GM21717 (cell line): ENCODE measurements around the gene AMBP.
"Not testable (repeated sequence)": the region's sequence is repeated elsewhere in the genome, so short reads cannot be mapped to it uniquely, and the experiment has no call there.

ENCODE experiments used
- ATAC-seq: cut with Tn5 transposase; IDR thresholded peaks from one replicate; pipeline ENCODE4 v1.9.1; 2021; ENCODE audit warnings: mild to moderate bottlenecking, moderate library complexity; ENCODE audit not compliant: unreplicated experiment

The AMBP gene

GRCh38 chr9:114053246-114054005, 24.7 kb downstream of the AMBP start:
- no peak for ATAC-seq

GRCh38 chr9:114051706-114052105, 26.4 kb downstream of the AMBP start:
- no peak for ATAC-seq

- ATAC-seq: no peak
Observed at GRCh38 chr9:114051281-114051680, 26.8 kb downstream of the AMBP start.

- ATAC-seq: no peak
Observed at GRCh38 chr9:114050646-114051045, 27.5 kb downstream of the AMBP start.

- no peak for ATAC-seq
Observed at GRCh38 chr9:114050226-114050568, 27.9 kb downstream of the AMBP start.

- ATAC-seq: no peak
Observed at GRCh38 chr9:114049441-114050225, 28.5 kb downstream of the AMBP start.

GRCh38 chr9:114048533-114049415, 29.3 kb downstream of the AMBP start:
- no peak for ATAC-seq

GRCh38 chr9:114047717-114048116, 30.4 kb downstream of the AMBP start:
- ATAC-seq: no peak

GRCh38 chr9:114046875-114047274, 31.2 kb downstream of the AMBP start:
- no peak for ATAC-seq

GRCh38 chr9:114046237-114046755, 31.8 kb downstream of the AMBP start:
- ATAC-seq: no peak

- not testable (repeated sequence) for ATAC-seq
Observed at GRCh38 chr9:114043660-114044059, 34.4 kb downstream of the AMBP start.

GRCh38 chr9:114039484-114039883, 38.6 kb downstream of the AMBP start:
- ATAC-seq: no peak

GRCh38 chr9:114038724-114039313, 39.3 kb downstream of the AMBP start:
- no peak for ATAC-seq

GRCh38 chr9:114037961-114038723, 40.0 kb downstream of the AMBP start:
- ATAC-seq: no peak

- ATAC-seq: no peak
Observed at GRCh38 chr9:114037249-114037648, 40.9 kb downstream of the AMBP start.

GRCh38 chr9:114035845-114036801, 42.0 kb downstream of the AMBP start:
- no peak for ATAC-seq

- no peak for ATAC-seq
Observed at GRCh38 chr9:114035221-114035844, 42.8 kb downstream of the AMBP start.

- no peak for ATAC-seq
Observed at GRCh38 chr9:114034661-114035062, 43.4 kb downstream of the AMBP start.
